ENCODE results near the gene MARCHF5.

GRCh38 chr10:92274071-92274470 is 16.9 kb upstream of the MARCHF5 start:
- TF ChIP-seq POLR2A (IDR thresholded peaks at IDR 0.05; ENCODE audit: low read depth) (no peak), CTCF (IDR thresholded peaks at IDR 0.05) (no peak)
